Activated CD8-positive, alpha-beta memory T cell treated with anti-CD3 and anti-CD28 coated beads, Interleukin-2, amount 10 ng/mL, durations not matched to agents 7 days and 5 days (primary cell): ENCODE results near the gene PIAS2. TPM values are rescaled to one million over a fixed set of nuclear protein-coding genes. Genes with fewer than 3 reads are reported as not detected.
"Not testable (repeated sequence)": the region's sequence is repeated elsewhere in the genome, so short reads cannot be mapped to it uniquely, and the experiment has no call there.

Experiments used
- ATAC-seq: fragments of 150-1000 bp; cut with Tn5 transposase; one replicate; pipeline ENCODE4 v1.10.0; 2021; ENCODE audit warnings: moderate library complexity
- CTCF ChIA-PET: fragments of 350-600 bp; sonication (Branson Sonifier 250); formaldehyde crosslinking; loops from one replicate; lab custom pipeline; 2021; ENCODE audit warnings: antibody characterized with exemption; lab: Charles Lee
- DNase-seq: peaks from one replicate; pipeline ENCODE4 v3.0.0-alpha.2; 2020
- H3K27ac Mint-ChIP-seq: one replicate; pipeline ENCODE4 v1.8.0; 2021; ENCODE audit warnings: mild to moderate bottlenecking, mixed read lengths
- H3K27me3 Mint-ChIP-seq: one replicate; pipeline ENCODE4 v1.8.0; 2021; ENCODE audit warnings: mixed read lengths
- H3K36me3 Mint-ChIP-seq: one replicate; pipeline ENCODE4 v1.8.0; 2021; ENCODE audit warnings: mild to moderate bottlenecking, mixed read lengths
- H3K4me1 Mint-ChIP-seq: one replicate; pipeline ENCODE4 v1.8.0; 2021; ENCODE audit warnings: mixed read lengths
- H3K4me3 Mint-ChIP-seq: one replicate; pipeline ENCODE4 v1.8.0; 2021; ENCODE audit warnings: mild to moderate bottlenecking, moderate library complexity, mixed read lengths
- H3K9me3 Mint-ChIP-seq: one replicate; pipeline ENCODE4 v1.8.0; 2022; ENCODE audit warnings: low read depth, mixed read lengths
- total RNA-seq, 2 experiments: library from RNA; stranded (reverse); gene quantifications; one replicate each; pipeline ENCODE4 v1.2.3, GENCODE V29; 2021

Gene PIAS2, protein sequence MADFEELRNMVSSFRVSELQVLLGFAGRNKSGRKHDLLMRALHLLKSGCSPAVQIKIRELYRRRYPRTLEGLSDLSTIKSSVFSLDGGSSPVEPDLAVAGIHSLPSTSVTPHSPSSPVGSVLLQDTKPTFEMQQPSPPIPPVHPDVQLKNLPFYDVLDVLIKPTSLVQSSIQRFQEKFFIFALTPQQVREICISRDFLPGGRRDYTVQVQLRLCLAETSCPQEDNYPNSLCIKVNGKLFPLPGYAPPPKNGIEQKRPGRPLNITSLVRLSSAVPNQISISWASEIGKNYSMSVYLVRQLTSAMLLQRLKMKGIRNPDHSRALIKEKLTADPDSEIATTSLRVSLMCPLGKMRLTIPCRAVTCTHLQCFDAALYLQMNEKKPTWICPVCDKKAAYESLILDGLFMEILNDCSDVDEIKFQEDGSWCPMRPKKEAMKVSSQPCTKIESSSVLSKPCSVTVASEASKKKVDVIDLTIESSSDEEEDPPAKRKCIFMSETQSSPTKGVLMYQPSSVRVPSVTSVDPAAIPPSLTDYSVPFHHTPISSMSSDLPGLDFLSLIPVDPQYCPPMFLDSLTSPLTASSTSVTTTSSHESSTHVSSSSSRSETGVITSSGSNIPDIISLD
- total RNA-seq = 10 to 100 TPM; 11.7 to 19.8 TPM

- DNase-seq (peak; percentile 74), ATAC-seq (peak; percentile 89)
- Mint-ChIP-seq H3K27me3 (no peaks in the 10 kb centered on the region), H3K27ac (peak within 1 kb of the TSS; percentile 80), H3K4me1 (peaks cover 32% of the 10 kb centered on the region), H3K4me3 (peak within 1 kb of the TSS; percentile 86), H3K9me3 (no peaks in the 10 kb centered on the region), H3K36me3 (no peaks in the 10 kb centered on the region)
- CTCF ChIA-PET = interaction anchor here (0.9 to 1.8 kb wide), 2 partner anchors 20 to 24 kb away, joined by 3 to 4 read pairs; no protein-coding TSS in a partner anchor
These were observed at the start of gene PIAS2, which contains the start of gene KATNAL2 for GRCh38 chr18:46917108-46917802. PIAS2 (minus strand) TSS chr18:46917507; CDS start chr18:46917345, 162 bp downstream. KATNAL2 (plus strand) TSS chr18:46917602; CDS start chr18:46946873, 29,271 bp downstream.

- H3K36me3 Mint-ChIP-seq, H3K4me3 Mint-ChIP-seq, CTCF ChIA-PET, H3K27me3 Mint-ChIP-seq, H3K4me1 Mint-ChIP-seq, H3K27ac Mint-ChIP-seq, DNase-seq, H3K9me3 Mint-ChIP-seq, ATAC-seq: not testable (repeated sequence)
These were observed 49.0 kb upstream of the PIAS2 start for GRCh38 chr18:46966266-46966665.

DNA sequence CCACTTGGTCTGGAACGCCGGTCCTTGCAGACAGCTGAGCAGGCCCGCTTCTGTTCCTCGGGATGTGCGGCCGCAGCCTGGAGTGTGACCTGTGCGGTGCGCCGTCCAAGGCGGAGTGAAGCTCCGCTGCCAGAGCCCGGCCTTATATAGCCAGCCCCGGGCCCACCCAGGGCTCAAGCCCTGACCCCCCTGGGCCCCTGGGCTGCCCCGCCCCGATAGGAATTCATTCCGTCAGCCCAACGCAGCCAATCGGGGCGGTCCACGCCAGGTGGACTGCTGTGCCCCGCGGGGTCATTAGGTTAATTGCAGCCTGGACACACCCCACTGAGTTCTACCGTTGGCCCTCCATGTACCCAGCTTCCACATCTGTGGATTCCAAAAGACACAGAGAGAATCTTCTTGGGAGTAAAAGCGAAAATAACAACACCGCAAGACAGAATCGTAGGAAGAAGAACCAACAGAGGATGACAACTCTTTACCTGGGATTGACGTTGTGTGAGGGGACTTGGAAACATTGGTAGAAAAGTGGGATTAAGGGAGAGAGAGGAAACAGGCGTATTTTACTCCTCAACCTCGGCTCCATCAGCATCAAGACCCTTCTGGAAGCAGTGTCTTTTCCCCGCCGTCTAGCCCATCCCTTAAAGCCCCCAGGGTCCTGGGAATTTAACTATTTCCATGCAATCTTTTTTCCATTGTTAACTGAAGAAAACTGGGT, 47.4 kb upstream of the PIAS2 start:
- CTCF ChIA-PET, H3K9me3 Mint-ChIP-seq, H3K4me1 Mint-ChIP-seq, DNase-seq, ATAC-seq, H3K27me3 Mint-ChIP-seq, H3K4me3 Mint-ChIP-seq, H3K27ac Mint-ChIP-seq, H3K36me3 Mint-ChIP-seq: not testable (repeated sequence)

DNA sequence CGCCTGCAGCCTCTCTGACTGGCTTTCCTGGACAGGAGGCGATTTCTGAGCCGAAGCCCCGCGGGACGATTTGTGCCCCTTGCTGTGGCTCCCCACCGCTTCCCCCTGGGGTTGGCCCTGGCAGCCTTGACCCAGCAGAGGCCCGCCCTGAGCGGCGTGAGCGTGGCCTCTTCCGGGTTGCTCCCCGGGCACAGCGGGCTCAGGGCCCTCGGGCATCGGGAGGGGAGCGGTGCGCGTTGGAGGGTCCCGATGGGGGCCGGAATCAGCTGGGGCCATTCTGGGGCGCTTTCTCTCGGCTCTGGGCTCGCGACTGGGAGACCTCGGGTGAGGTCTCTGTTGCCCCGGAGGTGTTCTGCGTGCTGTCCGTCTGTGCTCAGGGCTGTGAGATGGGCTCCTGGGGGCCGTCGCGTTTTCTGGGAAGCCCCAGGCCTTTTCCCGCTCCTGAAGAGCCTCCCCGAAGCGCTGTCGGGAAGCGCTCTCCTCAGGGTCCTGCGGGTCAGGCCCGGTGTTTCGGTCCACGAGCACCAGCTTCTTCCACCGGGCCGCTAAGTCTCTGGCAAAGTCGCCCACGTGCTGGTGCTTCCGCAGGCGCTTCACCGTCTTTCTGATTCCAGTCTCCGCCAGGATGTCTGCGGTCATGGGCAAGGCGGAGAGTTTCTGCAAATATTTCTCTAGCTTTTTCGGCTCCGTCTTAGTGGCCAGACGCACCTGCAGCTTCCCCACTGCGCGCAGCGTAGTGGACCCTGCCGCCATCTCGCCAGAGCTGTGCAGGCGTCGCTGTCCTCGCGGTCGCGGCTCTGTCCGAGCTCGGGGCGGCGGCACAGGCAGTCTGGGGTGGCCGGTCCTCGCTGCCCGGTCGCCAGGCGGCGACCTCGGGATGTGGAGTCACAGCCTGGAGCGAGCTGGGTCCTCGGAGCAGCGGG, 46.6 kb upstream of the PIAS2 start:
- ATAC-seq, CTCF ChIA-PET, H3K36me3 Mint-ChIP-seq, H3K4me1 Mint-ChIP-seq, H3K27ac Mint-ChIP-seq, DNase-seq, H3K27me3 Mint-ChIP-seq, H3K4me3 Mint-ChIP-seq, H3K9me3 Mint-ChIP-seq: not testable (repeated sequence)

GRCh38 chr18:46958209-46958608, 40.9 kb upstream of the PIAS2 start:
- no peaks in the 10 kb centered on the region for H3K9me3 Mint-ChIP-seq
- H3K36me3 Mint-ChIP-seq = no peaks in the 10 kb centered on the region
- no peak overlapping the region for H3K4me3 Mint-ChIP-seq
- ATAC-seq (no peak), DNase-seq (no peak)
- CTCF ChIA-PET = no interaction called here
- H3K4me1 Mint-ChIP-seq = no peaks in the 10 kb centered on the region
- no peak overlapping the region for H3K27ac Mint-ChIP-seq
- no peaks in the 10 kb centered on the region for H3K27me3 Mint-ChIP-seq

- no peak for DNase-seq
- CTCF ChIA-PET = no interaction called here
- no peaks in the 10 kb centered on the region for H3K4me1 Mint-ChIP-seq
- no peaks in the 10 kb centered on the region for H3K9me3 Mint-ChIP-seq
- no peak overlapping the region for H3K27ac Mint-ChIP-seq
- H3K4me3 Mint-ChIP-seq = no peak overlapping the region
- no peak for ATAC-seq
- H3K27me3 Mint-ChIP-seq = peaks cover 5% of the 10 kb centered on the region
- no peaks in the 10 kb centered on the region for H3K36me3 Mint-ChIP-seq
These were observed 35.9 kb upstream of the PIAS2 start for GRCh38 chr18:46953195-46953594.

GRCh38 chr18:46950064-46950656, 32.9 kb upstream of the PIAS2 start:
- DNase-seq (no peak), ATAC-seq (no peak)
- no peak overlapping the region for H3K4me3 Mint-ChIP-seq
- no peak overlapping the region for H3K27ac Mint-ChIP-seq
- H3K9me3 Mint-ChIP-seq = no peaks in the 10 kb centered on the region
- CTCF ChIA-PET = interaction anchor here (0.8 kb wide), 1 partner anchor 254 kb away, joined by 3 read pairs; no protein-coding TSS in a partner anchor
- H3K27me3 Mint-ChIP-seq = peaks cover 7% of the 10 kb centered on the region
- H3K36me3 Mint-ChIP-seq = no peaks in the 10 kb centered on the region
- no peaks in the 10 kb centered on the region for H3K4me1 Mint-ChIP-seq

GRCh38 chr18:46946656-46947282, 29.5 kb upstream of the PIAS2 start:
- CTCF ChIA-PET = no interaction called here
- Mint-ChIP-seq H3K4me3 (no peak overlapping the region), H3K36me3 (no peaks in the 10 kb centered on the region), H3K9me3 (no peaks in the 10 kb centered on the region), H3K27me3 (peaks cover 16% of the 10 kb centered on the region), H3K4me1 (no peaks in the 10 kb centered on the region), H3K27ac (no peak overlapping the region)
- peak; percentile 76 for DNase-seq
- ATAC-seq = peak; percentile 96

DNA sequence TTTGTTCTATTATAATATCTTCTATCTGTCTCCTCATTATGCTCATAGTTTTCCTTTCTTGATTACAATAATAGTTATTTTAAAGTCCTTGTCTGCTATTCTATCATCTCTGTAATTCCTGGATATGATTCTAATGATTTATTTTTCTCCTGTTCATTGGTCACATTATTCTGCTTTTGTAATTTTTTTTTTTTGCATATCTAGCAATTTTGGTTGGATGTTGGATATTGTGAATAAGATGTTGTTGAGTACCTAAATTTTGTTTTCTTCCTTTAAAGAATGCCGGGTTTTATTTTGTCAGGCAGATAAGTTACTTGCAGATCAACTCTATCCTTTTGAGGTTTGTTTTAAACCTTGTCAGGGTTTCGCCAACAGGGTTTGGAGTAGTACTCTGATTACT, 25.3 kb upstream of the PIAS2 start:
- H3K4me3 Mint-ChIP-seq = no peak overlapping the region
- no peaks in the 10 kb centered on the region for H3K36me3 Mint-ChIP-seq
- no peaks in the 10 kb centered on the region for H3K4me1 Mint-ChIP-seq
- DNase-seq (no peak), ATAC-seq (no peak)
- H3K27me3 Mint-ChIP-seq = peaks cover 13% of the 10 kb centered on the region
- CTCF ChIA-PET = no interaction called here
- no peak overlapping the region for H3K27ac Mint-ChIP-seq
- no peaks in the 10 kb centered on the region for H3K9me3 Mint-ChIP-seq

DNA sequence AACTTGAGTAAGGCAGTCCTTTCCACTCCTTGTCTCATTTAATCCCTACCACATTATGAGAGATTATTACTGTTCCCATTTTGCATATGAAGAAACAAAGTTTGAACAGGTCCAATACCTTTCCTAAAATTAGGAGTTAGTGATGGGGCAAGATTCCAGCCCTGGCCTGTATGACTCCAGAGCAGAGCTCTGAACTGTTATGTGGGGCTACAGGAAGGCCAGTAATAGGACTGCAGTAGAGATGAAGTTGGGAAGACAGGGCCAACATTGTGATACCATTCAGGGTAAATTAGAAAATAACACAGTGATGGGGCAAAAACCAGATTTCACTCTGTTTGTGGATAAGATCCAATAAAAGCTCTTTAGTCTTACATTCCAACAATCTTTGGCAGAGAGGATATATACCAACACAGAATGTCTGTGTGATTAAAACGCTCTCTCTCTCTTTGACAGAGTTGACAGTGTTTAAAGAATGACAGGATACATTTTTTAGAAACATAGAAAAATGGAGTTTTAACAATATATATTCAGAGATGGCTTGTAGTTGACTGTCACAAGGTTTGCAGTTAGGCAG, 22.8 kb upstream of the PIAS2 start:
- no peak for ATAC-seq
- DNase-seq = no peak
- Mint-ChIP-seq H3K9me3 (no peaks in the 10 kb centered on the region), H3K4me1 (no peaks in the 10 kb centered on the region), H3K4me3 (no peak overlapping the region), H3K27me3 (peaks cover 11% of the 10 kb centered on the region), H3K27ac (no peak overlapping the region), H3K36me3 (no peaks in the 10 kb centered on the region)
- CTCF ChIA-PET = no interaction called here

- H3K4me3 Mint-ChIP-seq = no peak overlapping the region
- H3K4me1 Mint-ChIP-seq = no peaks in the 10 kb centered on the region
- no peaks in the 10 kb centered on the region for H3K36me3 Mint-ChIP-seq
- no peak for ATAC-seq
- no peak overlapping the region for H3K27ac Mint-ChIP-seq
- no peaks in the 10 kb centered on the region for H3K9me3 Mint-ChIP-seq
- no peak for DNase-seq
- CTCF ChIA-PET = no interaction called here
- peaks cover 9% of the 10 kb centered on the region for H3K27me3 Mint-ChIP-seq
These were observed 22.1 kb upstream of the PIAS2 start for GRCh38 chr18:46939337-46939963.
